ENCODE results near the gene TIGD1.

TIGD1 gene

GRCh38 chr2:232519581-232520438, 30.5 kb downstream of the TIGD1 start, which contains the start of gene PRSS56:
PRSS56 (plus strand) TSS chr2:232520388; CDS start chr2:232520599, 211 bp downstream.
- no peak for TF ChIP-seq ZNF8 (CRISPR knock-in tag; IDR thresholded peaks at IDR 0.05)
- no peak for TF ChIP-seq TCF4 (CRISPR knock-in tag; IDR thresholded peaks at IDR 0.05; ENCODE audit: borderline replicate concordance)
- TF ChIP-seq CREB5 (CRISPR knock-in tag; IDR thresholded peaks at IDR 0.05; ENCODE audit: low read depth): no peak
- TF ChIP-seq ISL1 (CRISPR knock-in tag; IDR thresholded peaks at IDR 0.05): no peak
- TF ChIP-seq OSR1 (CRISPR knock-in tag; IDR thresholded peaks at IDR 0.05): no peak
- TF ChIP-seq ZC3H10 (CRISPR knock-in tag; IDR thresholded peaks at IDR 0.05): no peak
- no peak for TF ChIP-seq ESRRG (CRISPR knock-in tag; IDR thresholded peaks at IDR 0.05)
- TF ChIP-seq ZNF565 (CRISPR knock-in tag; conservative IDR thresholded peaks at IDR 0.05; ENCODE audit: low read depth): no peak
- TF ChIP-seq PPARA (CRISPR knock-in tag; IDR thresholded peaks at IDR 0.05; ENCODE audit: borderline replicate concordance): no peak
- TF ChIP-seq, protein P1, sequence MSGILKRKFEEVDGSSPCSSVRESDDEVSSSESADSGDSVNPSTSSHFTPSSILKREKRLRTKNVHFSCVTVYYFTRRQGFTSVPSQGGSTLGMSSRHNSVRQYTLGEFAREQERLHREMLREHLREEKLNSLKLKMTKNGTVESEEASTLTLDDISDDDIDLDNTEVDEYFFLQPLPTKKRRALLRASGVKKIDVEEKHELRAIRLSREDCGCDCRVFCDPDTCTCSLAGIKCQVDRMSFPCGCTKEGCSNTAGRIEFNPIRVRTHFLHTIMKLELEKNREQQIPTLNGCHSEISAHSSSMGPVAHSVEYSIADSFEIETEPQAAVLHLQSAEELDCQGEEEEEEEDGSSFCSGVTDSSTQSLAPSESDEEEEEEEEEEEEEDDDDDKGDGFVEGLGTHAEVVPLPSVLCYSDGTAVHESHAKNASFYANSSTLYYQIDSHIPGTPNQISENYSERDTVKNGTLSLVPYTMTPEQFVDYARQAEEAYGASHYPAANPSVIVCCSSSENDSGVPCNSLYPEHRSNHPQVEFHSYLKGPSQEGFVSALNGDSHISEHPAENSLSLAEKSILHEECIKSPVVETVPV (CRISPR knock-in tag; IDR thresholded peaks at IDR 0.05): no peak
- TF ChIP-seq ZFP3 (CRISPR knock-in tag; IDR thresholded peaks at IDR 0.05): no peak
- TF ChIP-seq GLIS3 (CRISPR knock-in tag; IDR thresholded peaks at IDR 0.05): no peak
- TF ChIP-seq ARNTL (CRISPR knock-in tag; IDR thresholded peaks at IDR 0.05; ENCODE audit: borderline replicate concordance, low read depth): no peak
- no peak for TF ChIP-seq TOX (CRISPR knock-in tag; IDR thresholded peaks at IDR 0.05; ENCODE audit: borderline replicate concordance)
- no peak for TF ChIP-seq POU6F1 (CRISPR knock-in tag; IDR thresholded peaks at IDR 0.05; ENCODE audit: borderline replicate concordance, low read depth)
- no peak for TF ChIP-seq ZFP30 (CRISPR knock-in tag; IDR thresholded peaks at IDR 0.05)
- TF ChIP-seq, protein P2, sequence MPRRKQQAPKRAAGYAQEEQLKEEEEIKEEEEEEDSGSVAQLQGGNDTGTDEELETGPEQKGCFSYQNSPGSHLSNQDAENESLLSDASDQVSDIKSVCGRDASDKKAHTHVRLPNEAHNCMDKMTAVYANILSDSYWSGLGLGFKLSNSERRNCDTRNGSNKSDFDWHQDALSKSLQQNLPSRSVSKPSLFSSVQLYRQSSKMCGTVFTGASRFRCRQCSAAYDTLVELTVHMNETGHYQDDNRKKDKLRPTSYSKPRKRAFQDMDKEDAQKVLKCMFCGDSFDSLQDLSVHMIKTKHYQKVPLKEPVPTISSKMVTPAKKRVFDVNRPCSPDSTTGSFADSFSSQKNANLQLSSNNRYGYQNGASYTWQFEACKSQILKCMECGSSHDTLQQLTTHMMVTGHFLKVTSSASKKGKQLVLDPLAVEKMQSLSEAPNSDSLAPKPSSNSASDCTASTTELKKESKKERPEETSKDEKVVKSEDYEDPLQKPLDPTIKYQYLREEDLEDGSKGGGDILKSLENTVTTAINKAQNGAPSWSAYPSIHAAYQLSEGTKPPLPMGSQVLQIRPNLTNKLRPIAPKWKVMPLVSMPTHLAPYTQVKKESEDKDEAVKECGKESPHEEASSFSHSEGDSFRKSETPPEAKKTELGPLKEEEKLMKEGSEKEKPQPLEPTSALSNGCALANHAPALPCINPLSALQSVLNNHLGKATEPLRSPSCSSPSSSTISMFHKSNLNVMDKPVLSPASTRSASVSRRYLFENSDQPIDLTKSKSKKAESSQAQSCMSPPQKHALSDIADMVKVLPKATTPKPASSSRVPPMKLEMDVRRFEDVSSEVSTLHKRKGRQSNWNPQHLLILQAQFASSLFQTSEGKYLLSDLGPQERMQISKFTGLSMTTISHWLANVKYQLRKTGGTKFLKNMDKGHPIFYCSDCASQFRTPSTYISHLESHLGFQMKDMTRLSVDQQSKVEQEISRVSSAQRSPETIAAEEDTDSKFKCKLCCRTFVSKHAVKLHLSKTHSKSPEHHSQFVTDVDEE (CRISPR knock-in tag; IDR thresholded peaks at IDR 0.05): no peak
- no peak for TF ChIP-seq BACH2 (CRISPR knock-in tag; IDR thresholded peaks at IDR 0.05; ENCODE audit: borderline replicate concordance)
- TF ChIP-seq, protein P3, sequence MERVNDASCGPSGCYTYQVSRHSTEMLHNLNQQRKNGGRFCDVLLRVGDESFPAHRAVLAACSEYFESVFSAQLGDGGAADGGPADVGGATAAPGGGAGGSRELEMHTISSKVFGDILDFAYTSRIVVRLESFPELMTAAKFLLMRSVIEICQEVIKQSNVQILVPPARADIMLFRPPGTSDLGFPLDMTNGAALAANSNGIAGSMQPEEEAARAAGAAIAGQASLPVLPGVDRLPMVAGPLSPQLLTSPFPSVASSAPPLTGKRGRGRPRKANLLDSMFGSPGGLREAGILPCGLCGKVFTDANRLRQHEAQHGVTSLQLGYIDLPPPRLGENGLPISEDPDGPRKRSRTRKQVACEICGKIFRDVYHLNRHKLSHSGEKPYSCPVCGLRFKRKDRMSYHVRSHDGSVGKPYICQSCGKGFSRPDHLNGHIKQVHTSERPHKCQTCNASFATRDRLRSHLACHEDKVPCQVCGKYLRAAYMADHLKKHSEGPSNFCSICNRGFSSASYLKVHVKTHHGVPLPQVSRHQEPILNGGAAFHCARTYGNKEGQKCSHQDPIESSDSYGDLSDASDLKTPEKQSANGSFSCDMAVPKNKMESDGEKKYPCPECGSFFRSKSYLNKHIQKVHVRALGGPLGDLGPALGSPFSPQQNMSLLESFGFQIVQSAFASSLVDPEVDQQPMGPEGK (CRISPR knock-in tag; IDR thresholded peaks at IDR 0.05; ENCODE audit: borderline replicate concordance): no peak
- TF ChIP-seq RARB (CRISPR knock-in tag; IDR thresholded peaks at IDR 0.05): no peak
- ATAC-seq: no peak

GRCh38 chr2:232518844-232519243, 31.5 kb downstream of the TIGD1 start:
- TF ChIP-seq SNAI2 (CRISPR knock-in tag; IDR thresholded peaks at IDR 0.05) (no peak), ZC3H10 (CRISPR knock-in tag; IDR thresholded peaks at IDR 0.05) (no peak), ZNF8 (CRISPR knock-in tag; IDR thresholded peaks at IDR 0.05) (no peak), TOX (CRISPR knock-in tag; IDR thresholded peaks at IDR 0.05; ENCODE audit: borderline replicate concordance) (no peak), RARB (CRISPR knock-in tag; IDR thresholded peaks at IDR 0.05) (no peak), PPARA (CRISPR knock-in tag; IDR thresholded peaks at IDR 0.05; ENCODE audit: borderline replicate concordance) (no peak), GLIS3 (CRISPR knock-in tag; IDR thresholded peaks at IDR 0.05) (no peak), POU6F1 (CRISPR knock-in tag; IDR thresholded peaks at IDR 0.05; ENCODE audit: borderline replicate concordance, low read depth) (no peak), ZNF565 (CRISPR knock-in tag; conservative IDR thresholded peaks at IDR 0.05; ENCODE audit: low read depth) (no peak)
- TF ChIP-seq, protein P3 (CRISPR knock-in tag; IDR thresholded peaks at IDR 0.05; ENCODE audit: borderline replicate concordance): no peak
- TF ChIP-seq, protein P1 (CRISPR knock-in tag; IDR thresholded peaks at IDR 0.05): no peak
- no peak for ATAC-seq

Measured in SK-N-SH treated with all-trans-retinoic acid at 6 μM for 48 hours (cell line).